ENCODE data around the gene HOXA7. TPM values are rescaled to one million over a fixed set of nuclear protein-coding genes. Genes with fewer than 3 reads are reported as not detected.
A peak's percentile ranks its signal among the peaks of the same experiment; 100 is the strongest.

HOXA7 gene
- total RNA-seq, 2 donors from 2014 or later = 30.2 to 38.9 TPM

DNA sequence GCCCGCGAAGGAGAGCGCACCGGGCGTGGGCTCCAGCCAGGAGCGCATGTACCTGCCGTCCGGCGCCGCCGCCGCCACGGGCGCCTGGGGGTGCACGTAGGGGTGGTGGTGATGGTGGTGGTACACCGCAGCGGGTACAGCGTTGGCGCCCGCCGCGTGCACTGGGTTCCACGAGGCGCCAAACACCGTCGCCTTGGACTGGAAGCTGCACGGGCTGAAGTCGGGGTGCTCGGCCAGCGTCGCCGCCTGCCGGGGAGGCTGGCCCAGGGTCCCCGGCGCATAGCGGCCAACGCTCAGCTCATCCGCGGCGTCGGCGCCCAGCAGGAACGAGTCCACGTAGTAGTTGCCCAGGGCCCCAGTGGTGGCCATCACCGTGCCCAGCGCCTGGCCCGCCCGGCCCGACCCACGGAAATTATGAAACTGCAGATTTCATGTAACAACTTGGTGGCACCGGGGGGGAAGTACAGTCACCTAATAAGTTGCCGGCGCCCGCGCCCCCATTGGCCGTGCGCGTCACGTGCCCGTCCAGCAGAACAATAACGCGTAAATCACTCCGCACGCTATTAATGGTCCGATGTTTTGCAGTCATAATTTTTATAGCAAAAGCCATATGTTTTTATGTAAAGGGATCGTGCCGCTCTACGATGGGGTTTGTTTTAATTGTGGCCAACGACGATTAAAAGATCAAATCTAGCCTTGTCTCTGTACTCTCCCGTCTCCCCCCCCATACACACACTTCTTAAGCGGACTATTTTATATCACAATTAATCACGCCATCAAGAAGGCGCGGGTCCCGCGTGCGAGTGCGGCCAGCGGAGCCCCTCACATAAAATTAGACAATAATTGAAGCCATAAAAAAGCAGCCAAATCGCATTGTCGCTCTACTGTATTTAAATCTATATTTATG lies 8.9 kb upstream of the HOXA7 start, which contains the start of gene HOXA9:
TSS of gene HOXA9 (minus strand) at position 449 of the 907 bp plus-strand sequence. CDS start at position 369, 80 bp downstream.
- peak; percentile 90 to 92 for DNase-seq
- ATAC-seq = peak; percentile 25
- intact Hi-C loops (cut with DNase I, micrococcal nuclease) = no loop called here

- peak; percentile 58 to 74 for DNase-seq
- ATAC-seq = no peak
- intact Hi-C loops (cut with DNase I, micrococcal nuclease) = loop anchor here in 1 of 2 donors (5.0 kb wide), 2 partner anchors 792 to 962 kb away; partner anchors contain the start of genes CBX3 and HNRNPA2B1
Measured at GRCh38 chr7:27164367-27165088, 8.1 kb upstream of the HOXA7 start.

GRCh38 chr7:27164045-27164366 lies 7.5 kb upstream of the HOXA7 start:
- DNase-seq (no peak), ATAC-seq (no peak)
- intact Hi-C loops (cut with DNase I, micrococcal nuclease) = loop anchor here in 1 of 2 donors (5.0 kb wide), 2 partner anchors 792 to 962 kb away; partner anchors contain the start of genes CBX3 and HNRNPA2B1

- intact Hi-C loops (cut with DNase I, micrococcal nuclease) = loop anchor here in 1 of 2 donors (5.0 kb wide), 2 partner anchors 791 to 961 kb away; partner anchors contain the start of genes CBX3 and HNRNPA2B1
- DNase-seq (peak; percentile 30 to 31), ATAC-seq (no peak)
Measured at GRCh38 chr7:27163288-27164044, 7.0 kb upstream of the HOXA7 start.

DNA sequence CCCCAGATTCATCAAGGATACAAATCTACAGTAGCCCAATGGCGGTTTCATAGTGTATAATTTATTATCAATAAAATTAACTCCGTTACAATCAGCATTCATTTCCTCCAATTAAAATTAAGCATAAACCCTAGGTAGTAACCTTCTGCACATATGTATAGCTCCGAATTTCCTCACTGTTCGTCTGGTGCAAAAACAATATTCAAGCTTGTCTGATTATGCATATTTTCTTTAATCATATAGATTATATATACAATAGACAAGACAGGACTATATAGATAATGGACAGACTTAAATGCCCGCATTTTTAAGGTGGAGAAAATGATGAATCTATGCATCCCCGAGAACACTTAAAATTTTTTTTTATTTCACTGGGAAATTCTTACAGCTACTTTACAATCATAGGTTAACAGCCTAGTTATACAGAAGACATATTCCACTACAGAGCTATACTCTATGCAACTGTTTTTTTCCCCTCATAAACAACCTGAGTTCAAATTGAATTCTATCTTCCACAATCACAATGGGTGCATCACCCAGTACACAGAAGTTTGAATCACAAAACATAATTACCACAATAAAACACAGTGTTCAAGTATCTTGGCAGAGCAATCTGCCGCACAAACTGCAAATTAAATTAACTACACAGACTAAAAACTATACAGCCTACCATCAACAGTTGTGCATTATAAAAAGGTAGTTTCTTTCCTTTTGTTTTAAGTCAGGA lies 6.2 kb upstream of the HOXA7 start:
- DNase-seq = no peak
- peak; percentile 12 for ATAC-seq
- intact Hi-C loops (cut with DNase I, micrococcal nuclease) = loop anchor here in 1 of 2 donors (5.0 kb wide), 2 partner anchors 790 to 960 kb away; partner anchors contain the start of genes CBX3 and HNRNPA2B1

DNA sequence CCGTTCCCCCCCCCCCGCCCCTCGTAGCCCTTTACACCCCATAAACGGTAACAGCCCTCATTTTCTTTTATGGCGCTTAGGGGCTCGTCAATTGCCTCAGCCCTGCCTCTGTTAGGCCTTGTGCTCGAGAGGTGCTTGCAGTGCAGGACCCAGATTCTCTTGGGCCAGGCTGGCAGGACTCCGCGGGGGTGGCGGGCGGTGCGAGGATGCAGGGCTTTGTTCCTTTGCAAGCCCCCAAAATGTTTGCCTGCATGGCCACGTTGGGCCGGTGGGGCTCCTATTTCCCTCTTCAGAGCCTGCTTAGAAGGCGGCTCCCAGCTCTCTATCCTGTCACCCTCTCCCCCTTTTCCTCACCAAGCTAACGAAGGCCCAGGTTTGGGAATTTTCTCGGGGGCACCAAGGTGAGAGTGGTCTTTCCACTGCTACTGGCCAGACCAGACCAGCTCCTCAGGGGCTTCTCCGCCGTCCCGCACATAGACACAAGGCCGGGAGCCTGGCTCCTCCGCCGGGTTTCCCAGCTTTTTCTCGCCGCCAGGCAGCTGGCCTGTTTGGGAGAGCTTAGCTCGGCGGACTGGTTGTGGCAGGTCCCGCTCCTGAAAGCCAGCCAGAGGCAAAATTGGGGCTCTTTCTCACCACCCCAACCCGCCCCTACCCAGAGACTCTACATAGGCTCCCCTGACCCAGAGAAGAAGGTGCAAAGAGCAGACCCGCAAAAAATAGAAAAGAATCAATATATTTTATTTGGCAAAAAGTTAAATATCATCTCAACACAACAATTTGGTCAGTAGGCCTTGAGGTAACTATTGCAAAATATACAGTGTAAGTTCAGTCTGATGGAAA lies 5.5 kb upstream of the HOXA7 start:
- intact Hi-C loops (cut with DNase I, micrococcal nuclease) = loop anchor here in 1 of 2 donors (5.0 kb wide), 2 partner anchors 790 to 960 kb away; partner anchors contain the start of genes CBX3 and HNRNPA2B1
- peak; percentile 29 for ATAC-seq
- DNase-seq = peak; percentile 34 to 72

- DNase-seq (peak; percentile 71 to 73), ATAC-seq (peak; percentile 34)
- intact Hi-C loops (cut with DNase I, micrococcal nuclease) = loop anchor here in 1 of 2 donors (5.0 kb wide), 2 partner anchors 789 to 959 kb away; partner anchors contain the start of genes CBX3 and HNRNPA2B1
Measured at GRCh38 chr7:27161214-27161720, 4.8 kb upstream of the HOXA7 start.

DNA sequence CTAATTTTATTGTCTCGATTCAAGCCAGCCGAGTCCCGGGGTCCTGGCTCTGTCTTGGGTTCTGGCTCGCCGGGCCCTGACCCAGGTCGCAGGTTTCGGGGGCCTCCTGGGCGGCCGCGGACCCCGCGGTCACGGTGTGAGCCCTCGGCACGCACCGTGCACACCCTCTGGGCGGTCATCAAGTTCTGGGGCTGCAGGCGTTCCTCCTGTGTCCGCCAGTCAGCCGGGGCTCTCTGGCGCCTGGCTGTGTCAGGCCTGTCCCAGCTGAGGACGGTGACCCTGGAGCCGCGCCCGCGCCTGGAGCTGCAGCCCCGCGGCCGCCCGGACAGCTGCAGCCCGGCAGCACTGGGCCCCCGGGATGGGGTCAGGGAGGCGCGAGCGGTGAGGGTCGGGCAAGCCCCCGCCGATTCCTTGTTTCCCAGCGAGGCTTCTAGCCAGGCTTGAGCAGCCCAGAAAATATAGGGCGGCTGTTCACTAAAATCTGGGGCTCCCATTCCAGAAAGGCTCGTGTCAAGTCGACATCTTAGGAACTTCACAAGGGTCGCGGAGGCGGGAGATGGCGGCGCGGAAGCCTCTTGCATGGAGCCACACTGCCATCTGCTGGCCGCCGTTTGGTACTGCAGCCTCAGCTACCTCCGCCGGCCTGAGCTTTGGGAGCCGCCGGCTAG lies 4.2 kb upstream of the HOXA7 start:
- DNase-seq (peak; percentile 83 to 94), ATAC-seq (peak; percentile 30)

GRCh38 chr7:27160145-27160545 lies 3.7 kb upstream of the HOXA7 start:
- DNase-seq (peak; percentile 35 to 52), ATAC-seq (no peak)
- intact Hi-C loops (cut with DNase I, micrococcal nuclease) = loop anchor here in 1 of 2 donors (5.0 kb wide), 2 partner anchors 788 to 958 kb away; partner anchors contain the start of genes CBX3 and HNRNPA2B1

More for the DNA sequence above, 4.2 kb upstream of the HOXA7 start:
- intact Hi-C loops (cut with DNase I, micrococcal nuclease) = loop anchor here in 1 of 2 donors (5.0 kb wide), 2 partner anchors 788 to 958 kb away; partner anchors contain the start of genes CBX3 and HNRNPA2B1

DNA sequence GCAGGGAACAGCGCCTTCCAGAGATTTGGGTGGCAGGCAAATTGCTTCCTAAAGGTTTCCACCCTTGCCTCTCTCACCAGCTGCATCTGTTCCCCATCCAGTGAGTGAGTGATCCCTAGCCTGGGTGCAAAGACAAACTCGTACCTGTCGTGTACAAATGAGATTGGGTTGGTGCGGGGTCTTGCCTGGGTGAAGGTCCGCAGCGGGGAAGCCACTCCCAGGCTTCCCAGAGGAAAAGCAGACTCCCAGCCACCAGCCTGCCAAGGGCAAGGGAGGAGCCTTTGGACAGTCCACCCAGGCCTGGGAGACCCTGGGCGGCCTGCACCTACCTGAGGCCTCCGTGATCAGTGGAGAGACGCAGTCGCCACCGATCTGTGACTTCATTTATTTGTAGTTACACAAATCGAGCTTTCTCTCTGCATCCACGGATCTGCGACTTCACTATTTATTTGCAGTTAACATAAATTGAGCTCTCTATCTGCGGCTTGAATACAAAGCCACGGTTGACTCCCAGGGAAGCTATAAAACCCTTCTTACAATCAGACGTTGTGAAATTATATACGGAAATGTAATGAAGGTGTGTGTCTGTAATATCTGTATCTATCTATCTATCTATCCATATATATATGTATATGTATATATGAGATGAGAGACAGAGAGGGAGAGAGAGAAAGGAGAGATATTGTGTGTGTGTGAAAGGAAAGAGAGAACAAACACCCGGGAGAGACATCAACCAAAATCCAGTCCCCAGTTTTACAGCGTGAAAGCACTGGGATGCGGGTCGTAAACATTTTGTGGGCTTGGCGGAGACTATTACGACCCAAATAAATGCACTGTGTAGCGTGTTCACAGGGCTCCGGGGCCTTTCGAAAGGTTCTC lies 3.0 kb upstream of the HOXA7 start:
- DNase-seq (peak; percentile 33 to 53), ATAC-seq (no peak)
- intact Hi-C loops (cut with DNase I, micrococcal nuclease) = loop anchor here in 1 of 2 donors (5.0 kb wide), 2 partner anchors 787 to 957 kb away; partner anchors contain the start of genes CBX3 and HNRNPA2B1

GRCh38 chr7:27158436-27159265 lies 2.2 kb upstream of the HOXA7 start:
- ATAC-seq (no peak), DNase-seq (peak; percentile 30 to 46)
- intact Hi-C loops (cut with DNase I, micrococcal nuclease) = no loop called here

DNA sequence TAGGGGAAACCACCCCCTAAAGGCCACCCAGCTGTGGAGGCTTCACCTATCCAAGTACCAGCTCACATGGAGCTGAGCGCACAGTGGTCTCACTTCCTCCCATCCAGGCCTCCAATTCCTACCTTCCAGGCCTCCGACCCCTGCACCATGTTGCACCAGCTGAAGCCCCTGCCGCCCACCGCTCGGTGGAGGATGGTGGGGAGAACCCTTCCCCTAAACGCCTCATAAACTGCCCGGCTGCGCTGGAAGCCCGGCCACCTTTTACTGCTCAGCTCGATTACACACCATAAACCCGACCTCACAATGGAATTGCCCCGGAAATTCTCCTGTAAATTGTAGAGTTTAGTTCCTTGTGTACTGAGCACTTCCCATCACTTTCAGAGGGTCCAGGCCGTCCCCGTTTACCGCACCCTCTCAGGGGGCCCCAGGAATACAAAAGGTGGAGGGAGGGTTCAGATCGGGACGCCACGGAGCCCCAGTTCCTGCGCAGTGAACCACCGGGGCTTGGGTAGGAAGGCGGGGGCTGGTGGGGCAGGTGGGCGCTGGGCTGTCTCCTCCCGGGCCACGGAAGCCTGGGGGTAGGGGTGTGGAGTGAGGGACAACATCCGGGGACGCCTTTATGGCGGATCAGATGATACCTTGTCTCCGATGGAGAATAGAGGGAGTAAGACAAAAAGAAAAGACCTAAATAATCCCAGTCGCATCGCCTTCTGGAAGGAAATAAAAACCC lies 1.4 kb upstream of the HOXA7 start:
- peak; percentile 44 for ATAC-seq
- DNase-seq = peak; percentile 54 to 75
- intact Hi-C loops (cut with DNase I, micrococcal nuclease) = no loop called here

DNA sequence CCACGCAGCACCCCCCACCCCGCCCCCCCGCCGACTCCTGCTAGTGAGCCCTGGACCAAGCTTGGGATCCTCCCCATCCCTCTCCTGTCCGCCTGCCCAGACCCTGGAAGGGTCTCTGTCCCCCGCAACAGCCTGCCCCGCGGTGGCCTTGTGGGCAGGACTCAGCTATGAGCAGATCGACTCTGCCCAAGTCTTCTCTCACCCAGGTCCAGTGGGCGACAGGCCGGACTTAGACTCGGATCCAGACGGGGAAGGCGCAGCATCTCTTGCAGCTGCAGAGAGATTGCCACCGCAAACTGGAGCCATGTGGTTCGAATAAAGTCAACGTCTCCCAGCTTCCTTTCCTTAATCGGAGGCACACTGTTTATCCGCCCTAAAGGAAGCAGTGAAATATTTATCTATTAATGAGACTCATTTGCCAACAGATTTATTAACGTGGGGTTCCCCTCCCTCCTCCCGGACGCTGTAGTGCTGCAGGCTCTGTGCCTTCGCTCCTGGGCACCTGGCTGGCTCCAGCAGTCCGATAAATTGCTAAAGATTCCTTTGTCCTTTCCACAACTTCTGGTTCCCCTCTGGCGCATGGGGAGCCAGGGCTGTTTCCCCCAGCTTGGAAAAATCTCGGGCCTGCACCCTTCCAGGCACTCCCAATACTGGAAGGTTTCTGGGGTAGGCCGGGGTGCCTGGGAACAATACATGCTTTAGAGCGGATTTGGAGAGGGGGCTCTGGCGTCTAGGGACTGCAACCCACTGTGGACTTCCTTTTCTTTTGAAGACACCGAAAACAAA lies 634 bp upstream of the HOXA7 start:
- DNase-seq (peak; percentile 47), ATAC-seq (no peak)
- intact Hi-C loops (cut with DNase I, micrococcal nuclease) = no loop called here

Measured in left colon (tissue), 2 donors.